Sigmoid colon (tissue), 7 donors: ENCODE results near the gene DUS3L. TPM values are rescaled to one million over a fixed set of nuclear protein-coding genes. Genes with fewer than 3 reads are reported as not detected.
A peak's percentile ranks its signal among the peaks of the same experiment; 100 is the strongest.

ENCODE experiments used
- DNase-seq: peaks from one replicate; pipeline ENCODE4 v3.0.0-alpha.2; 2019
- H3K27ac ChIP-seq, 4 donors: fragments of 200-600 bp; sonication (generic); one replicate each; pipeline ENCODE4 v1.5.1; 2016 to 2019; ENCODE audit warnings: mild to moderate bottlenecking in 1 of 4
- H3K27me3 ChIP-seq, 3 donors: fragments of 200-600 bp; sonication (generic); one replicate each; pipeline ENCODE4 v1.5.1; 2019; ENCODE audit warnings: mild to moderate bottlenecking in 1 of 3
- H3K36me3 ChIP-seq, 4 donors: fragments of 200-600 bp; sonication (generic); one replicate each; pipeline ENCODE4 v1.5.1; 2016 to 2019
- H3K4me1 ChIP-seq, 4 donors: fragments of 200-600 bp; sonication (generic); one replicate each; pipeline ENCODE4 v1.5.1; 2017 to 2019
- H3K4me3 ChIP-seq, 4 donors: fragments of 200-600 bp; sonication (generic); one replicate each; pipeline ENCODE4 v1.5.1; 2017 to 2019; ENCODE audit warnings: mild to moderate bottlenecking in 2 of 4, moderate library complexity in 1 of 4
- H3K9me3 ChIP-seq, 4 donors: fragments of 200-600 bp in 3 of 4; sonication (generic) in 3 of 4; one replicate each; pipeline versions ENCODE4 v1.5.1 to v1.6.1; 2013 to 2019
- EP300 ChIP-seq, 4 donors: sonication (generic); formaldehyde crosslinking; IDR thresholded peaks; one replicate each; pipeline ENCODE4 v1.6.1; 2017; ENCODE audit warnings: antibody characterized with exemption in 4 of 4
- POLR2A ChIP-seq, 2 donors: fragments of 450-650 bp; IDR thresholded peaks; one replicate each; pipeline ENCODE4 v1.6.1; 2016; ENCODE audit warnings: antibody characterized with exemption in 2 of 2, mild to moderate bottlenecking in 2 of 2, moderate library complexity in 2 of 2
- POLR2AphosphoS5 ChIP-seq, 4 donors: sonication (generic); formaldehyde crosslinking; IDR thresholded peaks; one replicate each; pipeline ENCODE4 v1.6.1; 2017; ENCODE audit warnings: antibody characterized with exemption in 4 of 4
- WGBS, 2 donors: extraction: QIAGEN DNeasy Blood & Tissue Kit; methylation state at CpG; one replicate each; pipeline ENCODE4 v1.1.7; 2013; 5-methylcytosine and 5-hydroxymethylcytosine counted together
- intact Hi-C: fragments of 100-400 bp; cut with DNase I; formaldehyde crosslinking; loops from one replicate; pipeline ENCODE4 v1.15.1; 2023
- polyA plus RNA-seq, 3 donors: library from polyadenylated mRNA; stranded (reverse); fragments of 200-250 nt; gene quantifications; one replicate each; pipeline ENCODE4 v1.2.3, GENCODE V29; 2013
- total RNA-seq, 4 donors: library from RNA; depleted of rRNA; stranded (reverse); fragments of >200 nt; gene quantifications; one replicate each; pipeline ENCODE4 v1.1.0, GENCODE V29; 2016
- TF ChIP-seq, protein P1 (sequence below), 4 experiments: fragments of 450-650 bp in 3 of 4; fragments of 200-600 bp in 1 of 4; IDR thresholded peaks; one replicate each; pipeline ENCODE4 v1.5.1; 2016 to 2019; ENCODE audit warnings: antibody characterized with exemption in 4 of 4, mild to moderate bottlenecking in 3 of 4, moderate library complexity in 2 of 4
- donor health status: healthy with polysubstance abuse.
- donor health status: Bipolar disorder and iron deficiency.
- donor health status: healthy.

The DUS3L gene, protein sequence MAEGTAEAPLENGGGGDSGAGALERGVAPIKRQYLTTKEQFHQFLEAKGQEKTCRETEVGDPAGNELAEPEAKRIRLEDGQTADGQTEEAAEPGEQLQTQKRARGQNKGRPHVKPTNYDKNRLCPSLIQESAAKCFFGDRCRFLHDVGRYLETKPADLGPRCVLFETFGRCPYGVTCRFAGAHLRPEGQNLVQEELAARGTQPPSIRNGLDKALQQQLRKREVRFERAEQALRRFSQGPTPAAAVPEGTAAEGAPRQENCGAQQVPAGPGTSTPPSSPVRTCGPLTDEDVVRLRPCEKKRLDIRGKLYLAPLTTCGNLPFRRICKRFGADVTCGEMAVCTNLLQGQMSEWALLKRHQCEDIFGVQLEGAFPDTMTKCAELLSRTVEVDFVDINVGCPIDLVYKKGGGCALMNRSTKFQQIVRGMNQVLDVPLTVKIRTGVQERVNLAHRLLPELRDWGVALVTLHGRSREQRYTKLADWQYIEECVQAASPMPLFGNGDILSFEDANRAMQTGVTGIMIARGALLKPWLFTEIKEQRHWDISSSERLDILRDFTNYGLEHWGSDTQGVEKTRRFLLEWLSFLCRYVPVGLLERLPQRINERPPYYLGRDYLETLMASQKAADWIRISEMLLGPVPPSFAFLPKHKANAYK
- total RNA-seq (10 to 100 TPM; 26.7 to 37.4 (median 31.7) TPM), polyA plus RNA-seq (10 to 100 TPM in 2 of 3 donors, 1 to 10 TPM in 1; 8.3 to 42.0 (median 15.0) TPM)

DNA sequence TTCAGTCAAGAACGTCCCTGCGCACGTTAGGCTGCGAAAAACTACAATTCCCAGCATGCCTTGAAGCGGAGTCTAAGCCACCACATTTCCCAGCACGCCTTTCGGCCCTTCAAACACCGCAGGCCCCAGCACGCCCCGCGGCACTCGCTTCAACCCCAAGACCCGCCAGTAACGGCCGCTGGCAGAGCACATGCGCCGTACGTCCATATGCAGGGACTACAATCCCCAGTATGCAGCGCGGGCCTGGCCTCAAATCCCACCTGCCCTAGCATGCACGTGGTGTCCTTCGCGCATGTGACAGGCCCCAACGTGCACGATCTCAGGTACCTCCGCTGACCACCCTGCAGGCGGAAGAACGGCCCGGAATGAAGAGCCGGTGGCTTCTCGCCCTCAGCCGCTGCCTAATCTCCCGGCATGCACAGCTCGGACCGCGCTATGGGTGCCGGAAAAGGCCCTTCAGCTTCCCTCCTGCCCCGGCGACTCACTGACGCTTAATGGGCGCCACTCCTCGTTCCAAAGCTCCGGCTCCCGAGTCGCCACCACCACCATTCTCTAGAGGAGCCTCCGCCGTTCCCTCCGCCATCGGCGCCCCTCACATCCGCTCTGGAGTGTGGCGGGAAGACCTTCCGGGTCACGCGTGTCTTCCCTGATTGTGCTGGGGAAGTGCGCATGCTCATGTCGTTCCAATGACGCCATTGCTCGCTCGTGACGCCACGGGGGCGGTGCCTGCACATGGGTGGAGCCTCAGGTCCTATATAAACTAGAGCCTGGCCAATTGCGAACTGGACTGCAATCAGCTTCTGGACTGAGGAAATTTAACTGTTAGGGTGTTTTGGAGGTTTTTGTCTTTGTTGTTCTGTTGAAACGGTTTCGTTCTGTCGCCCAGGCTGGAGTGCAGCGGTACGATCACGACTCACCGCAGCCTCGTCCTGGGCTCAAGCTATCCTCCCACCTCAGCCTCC lies at the start of gene DUS3L:
TSS of gene DUS3L (minus strand) at position 605 of the 962 bp plus-strand sequence. CDS start at position 583, 22 bp downstream.
- H3K27me3 ChIP-seq: no peaks in the 10 kb centered on the region
- H3K36me3 ChIP-seq: peaks cover 35 to 43% (median 38%) of the 10 kb centered on the region in 4 donors
- peaks cover 2 to 9% (median 9%) of the 10 kb centered on the region in 4 donors for H3K4me1 ChIP-seq
- H3K9me3 ChIP-seq: no peaks in the 10 kb centered on the region
- WGBS, 2 donors: 11% methylated on average over 72 of the region's 72 CpGs
- DNase-seq: peak; percentile 99
- peak within 1 kb of the TSS; percentile 88 to 97 (median 92) for H3K4me3 ChIP-seq
- H3K27ac ChIP-seq: peak within 1 kb of the TSS; percentile 98 to 100 (median 99)
- intact Hi-C loops: loop anchor here (5.0 kb wide), 3 partner anchors 69 to 186 kb away; partner anchors contain the start of genes CATSPERD, LONP1, RANBP3 and SAFB
- TF ChIP-seq, protein P1, sequence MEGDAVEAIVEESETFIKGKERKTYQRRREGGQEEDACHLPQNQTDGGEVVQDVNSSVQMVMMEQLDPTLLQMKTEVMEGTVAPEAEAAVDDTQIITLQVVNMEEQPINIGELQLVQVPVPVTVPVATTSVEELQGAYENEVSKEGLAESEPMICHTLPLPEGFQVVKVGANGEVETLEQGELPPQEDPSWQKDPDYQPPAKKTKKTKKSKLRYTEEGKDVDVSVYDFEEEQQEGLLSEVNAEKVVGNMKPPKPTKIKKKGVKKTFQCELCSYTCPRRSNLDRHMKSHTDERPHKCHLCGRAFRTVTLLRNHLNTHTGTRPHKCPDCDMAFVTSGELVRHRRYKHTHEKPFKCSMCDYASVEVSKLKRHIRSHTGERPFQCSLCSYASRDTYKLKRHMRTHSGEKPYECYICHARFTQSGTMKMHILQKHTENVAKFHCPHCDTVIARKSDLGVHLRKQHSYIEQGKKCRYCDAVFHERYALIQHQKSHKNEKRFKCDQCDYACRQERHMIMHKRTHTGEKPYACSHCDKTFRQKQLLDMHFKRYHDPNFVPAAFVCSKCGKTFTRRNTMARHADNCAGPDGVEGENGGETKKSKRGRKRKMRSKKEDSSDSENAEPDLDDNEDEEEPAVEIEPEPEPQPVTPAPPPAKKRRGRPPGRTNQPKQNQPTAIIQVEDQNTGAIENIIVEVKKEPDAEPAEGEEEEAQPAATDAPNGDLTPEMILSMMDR (IDR thresholded peaks at IDR 0.05): no peak
- TF ChIP-seq POLR2A (IDR thresholded peaks at IDR 0.05) (peak; percentile 63 to 66), POLR2AphosphoS5 (IDR thresholded peaks at IDR 0.05) (peak; percentile 73 to 93 (median 86)), EP300 (IDR thresholded peaks at IDR 0.05) (peak in 1 of 4 donors; percentile 48)

DNA sequence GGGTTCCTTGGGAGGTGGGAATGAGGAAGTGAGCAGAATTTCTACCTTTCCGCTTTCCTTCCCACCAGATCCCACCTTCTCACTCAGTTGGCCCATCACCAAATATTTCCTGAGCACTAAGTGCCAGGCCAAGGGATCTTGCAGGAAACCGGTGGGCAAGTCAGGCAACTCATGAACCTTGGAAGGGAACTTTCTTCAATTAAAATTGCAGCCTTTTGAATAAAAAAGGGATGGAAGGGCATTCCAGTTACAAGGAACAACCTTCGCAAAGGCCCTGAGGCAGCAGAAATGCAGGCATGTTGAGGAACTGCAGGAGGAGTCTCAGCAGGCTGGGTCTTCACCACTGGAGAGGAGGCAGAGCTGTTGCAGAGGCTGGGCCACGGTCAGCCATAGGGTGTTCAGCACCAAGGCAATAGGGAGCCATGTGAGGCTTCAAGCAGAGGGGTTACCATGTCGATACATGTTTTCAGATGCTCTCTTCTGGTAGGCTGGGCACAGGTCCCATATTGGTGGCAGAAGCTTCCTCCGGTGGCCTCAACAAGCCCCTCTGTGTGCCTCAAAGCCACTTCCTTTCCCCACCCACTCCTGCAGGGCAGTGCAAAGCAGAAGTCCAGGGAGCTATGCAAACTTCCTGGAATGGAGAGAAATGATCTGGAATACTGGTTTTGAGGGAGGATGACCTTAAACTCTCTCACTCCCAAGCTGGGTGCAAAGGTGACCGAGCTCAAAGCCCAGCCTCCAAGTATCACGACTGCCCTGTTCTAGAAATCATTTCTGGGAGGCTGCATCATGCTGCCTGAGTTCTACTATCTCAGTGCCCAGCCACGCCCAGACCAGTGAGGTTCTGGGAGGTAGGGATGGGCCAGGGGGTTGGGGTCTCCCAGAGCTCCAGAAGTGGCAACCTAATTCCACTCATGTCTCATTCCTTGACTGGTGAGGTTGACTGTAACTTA lies 48.4 kb upstream of the DUS3L start, which contains the start of gene FUT6:
TSS of gene FUT6 (minus strand) at position 638 of the 953 bp plus-strand sequence. CDS start 7,135 bp downstream, outside the sequence.
- intact Hi-C loops: no loop called here
- no peak within 1 kb of the TSS for H3K27ac ChIP-seq
- no peak for DNase-seq
- TF ChIP-seq POLR2AphosphoS5 (IDR thresholded peaks at IDR 0.05) (no peak), POLR2A (IDR thresholded peaks at IDR 0.05) (no peak), EP300 (IDR thresholded peaks at IDR 0.05) (no peak)
- TF ChIP-seq, protein P1 (IDR thresholded peaks at IDR 0.05): no peak
- no peaks in the 10 kb centered on the region for H3K4me1 ChIP-seq
- no peaks in the 10 kb centered on the region for H3K9me3 ChIP-seq
- no peaks in the 10 kb centered on the region for H3K27me3 ChIP-seq
- no peak within 1 kb of the TSS for H3K4me3 ChIP-seq
- no peaks in the 10 kb centered on the region for H3K36me3 ChIP-seq
- WGBS, 2 donors: 61 to 67% methylated on average over 9 of the region's 9 CpGs

DNA sequence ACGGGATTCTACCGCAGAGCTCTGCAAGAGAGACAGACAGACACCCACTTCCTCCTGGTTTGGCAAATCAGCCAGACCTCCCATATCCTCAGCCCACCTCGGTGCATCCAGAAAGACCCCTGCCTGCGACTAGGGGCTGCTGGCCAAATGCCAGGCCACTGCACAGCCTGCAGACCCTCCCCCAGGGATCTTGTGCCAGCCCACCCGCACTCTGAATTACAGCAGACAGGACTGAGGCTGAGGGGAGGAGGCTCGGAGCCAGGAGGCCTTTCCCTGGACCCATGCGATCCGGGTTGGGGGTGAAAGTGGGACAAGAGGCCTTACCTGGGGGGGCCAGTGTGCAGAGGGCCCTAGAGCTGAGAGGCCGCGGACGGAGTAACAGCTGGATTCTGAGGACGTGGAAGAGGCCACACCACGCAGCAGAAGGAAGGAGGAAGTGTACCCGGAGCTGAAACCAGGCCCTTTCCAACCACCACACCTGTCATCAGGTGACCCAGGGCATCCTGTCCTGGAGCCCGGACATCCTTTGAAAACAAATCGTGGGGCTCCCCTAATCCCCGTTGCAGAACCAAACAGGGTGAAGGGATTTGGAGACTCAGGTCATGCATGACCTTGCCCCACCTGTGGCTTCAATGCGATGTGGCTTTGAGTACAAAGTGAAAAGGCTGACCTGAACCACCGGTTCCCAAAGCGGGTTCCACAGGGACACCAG lies 47.5 kb upstream of the DUS3L start:
- Histone ChIP-seq H3K4me3 (peak overlapping the region in 1 of 4 donors; percentile 3), H3K27me3 (no peaks in the 10 kb centered on the region), H3K9me3 (no peaks in the 10 kb centered on the region), H3K27ac (no peak overlapping the region), H3K36me3 (no peaks in the 10 kb centered on the region), H3K4me1 (no peaks in the 10 kb centered on the region)
- intact Hi-C loops: no loop called here
- no peak for DNase-seq
- no peak for TF ChIP-seq EP300 (IDR thresholded peaks at IDR 0.05)
- TF ChIP-seq, protein P1 (IDR thresholded peaks at IDR 0.05): no peak
- TF ChIP-seq POLR2AphosphoS5 (IDR thresholded peaks at IDR 0.05): no peak
- no peak for TF ChIP-seq POLR2A (IDR thresholded peaks at IDR 0.05)
- 16 to 31% methylated on average over 20 of the region's 20 CpGs for WGBS, 2 donors
